Neural cell (in vitro differentiated cells): Measurements from ENCODE around the gene GOSR1.

Experiments
- CTCF ChIP-seq: fragments of 450-650 bp; IDR thresholded peaks from 2 replicates; pipeline ENCODE4 v1.5.1; 2014; ENCODE audit warnings: antibody characterized with exemption, mild to moderate bottlenecking, moderate library complexity; ENCODE audit not compliant: poor library complexity, severe bottlenecking
- POLR2AphosphoS5 ChIP-seq: IDR thresholded peaks from 2 replicates; pipeline ENCODE4 v1.6.1; 2012
- TF ChIP-seq, protein P1 (sequence below): IDR thresholded peaks from 2 replicates; pipeline ENCODE4 v1.6.1; 2012; ENCODE audit warnings: borderline replicate concordance

GRCh38 chr17:30567231-30568116 lies 90.3 kb downstream of the GOSR1 start:
- no peak for TF ChIP-seq CTCF
- TF ChIP-seq, protein P1, sequence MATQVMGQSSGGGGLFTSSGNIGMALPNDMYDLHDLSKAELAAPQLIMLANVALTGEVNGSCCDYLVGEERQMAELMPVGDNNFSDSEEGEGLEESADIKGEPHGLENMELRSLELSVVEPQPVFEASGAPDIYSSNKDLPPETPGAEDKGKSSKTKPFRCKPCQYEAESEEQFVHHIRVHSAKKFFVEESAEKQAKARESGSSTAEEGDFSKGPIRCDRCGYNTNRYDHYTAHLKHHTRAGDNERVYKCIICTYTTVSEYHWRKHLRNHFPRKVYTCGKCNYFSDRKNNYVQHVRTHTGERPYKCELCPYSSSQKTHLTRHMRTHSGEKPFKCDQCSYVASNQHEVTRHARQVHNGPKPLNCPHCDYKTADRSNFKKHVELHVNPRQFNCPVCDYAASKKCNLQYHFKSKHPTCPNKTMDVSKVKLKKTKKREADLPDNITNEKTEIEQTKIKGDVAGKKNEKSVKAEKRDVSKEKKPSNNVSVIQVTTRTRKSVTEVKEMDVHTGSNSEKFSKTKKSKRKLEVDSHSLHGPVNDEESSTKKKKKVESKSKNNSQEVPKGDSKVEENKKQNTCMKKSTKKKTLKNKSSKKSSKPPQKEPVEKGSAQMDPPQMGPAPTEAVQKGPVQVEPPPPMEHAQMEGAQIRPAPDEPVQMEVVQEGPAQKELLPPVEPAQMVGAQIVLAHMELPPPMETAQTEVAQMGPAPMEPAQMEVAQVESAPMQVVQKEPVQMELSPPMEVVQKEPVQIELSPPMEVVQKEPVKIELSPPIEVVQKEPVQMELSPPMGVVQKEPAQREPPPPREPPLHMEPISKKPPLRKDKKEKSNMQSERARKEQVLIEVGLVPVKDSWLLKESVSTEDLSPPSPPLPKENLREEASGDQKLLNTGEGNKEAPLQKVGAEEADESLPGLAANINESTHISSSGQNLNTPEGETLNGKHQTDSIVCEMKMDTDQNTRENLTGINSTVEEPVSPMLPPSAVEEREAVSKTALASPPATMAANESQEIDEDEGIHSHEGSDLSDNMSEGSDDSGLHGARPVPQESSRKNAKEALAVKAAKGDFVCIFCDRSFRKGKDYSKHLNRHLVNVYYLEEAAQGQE = no peak
- TF ChIP-seq POLR2AphosphoS5 = no peak
